NCI-H2227 treated with DMSO at 0.1 percent for 48 hours (cell line): ENCODE results near the gene MPV17L.
"Not testable (repeated sequence)": the region's sequence is repeated elsewhere in the genome, so short reads cannot be mapped to it uniquely, and the experiment has no call there.

ENCODE experiments used
- DNase-seq: peaks from one replicate; lab custom pipeline; 2025; lab: John Stamatoyannopoulos, UW

The MPV17L gene

DNA sequence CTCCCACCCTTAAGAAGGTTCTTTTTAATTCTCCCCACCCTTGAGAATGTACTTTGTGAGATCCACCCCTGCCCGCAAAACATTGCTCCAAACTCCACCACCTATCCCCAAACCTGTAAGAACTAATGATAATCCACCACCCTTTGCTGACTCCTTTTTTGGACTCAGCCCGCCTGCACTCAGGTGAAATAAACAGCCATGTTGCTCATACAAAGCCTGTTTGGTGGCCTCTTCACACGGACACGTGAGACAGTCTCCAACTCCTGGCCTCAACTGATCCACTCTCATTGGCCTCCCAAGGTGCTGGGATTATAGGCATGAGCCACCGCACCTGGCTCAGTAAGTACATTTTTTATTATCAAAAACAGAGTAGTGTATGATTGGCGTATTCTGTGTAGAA, 13.9 kb downstream of the MPV17L start:
- DNase-seq: not testable (repeated sequence)

DNA sequence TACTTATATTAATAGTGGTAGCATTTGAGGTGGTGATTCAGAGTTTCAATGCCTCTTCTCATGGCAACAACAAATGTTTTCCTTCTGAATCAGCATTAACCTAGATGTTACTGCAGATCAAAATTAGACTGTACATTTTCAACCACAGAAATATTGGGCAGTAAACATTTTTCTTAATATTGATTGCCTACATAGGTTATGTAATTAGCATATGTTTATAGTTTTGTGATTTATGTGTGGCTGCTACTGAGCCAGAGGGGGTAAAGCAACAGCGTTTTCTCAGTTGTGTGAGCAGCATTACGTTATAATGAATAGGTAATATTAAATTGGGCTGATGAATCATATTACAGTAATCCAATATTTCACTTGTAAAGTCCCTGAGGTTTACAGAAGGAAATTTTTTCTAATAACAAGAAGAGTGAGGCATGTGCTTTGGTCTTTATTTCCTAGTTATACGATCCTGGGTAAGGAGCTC, 20.0 kb downstream of the MPV17L start:
- DNase-seq: no peak

DNA sequence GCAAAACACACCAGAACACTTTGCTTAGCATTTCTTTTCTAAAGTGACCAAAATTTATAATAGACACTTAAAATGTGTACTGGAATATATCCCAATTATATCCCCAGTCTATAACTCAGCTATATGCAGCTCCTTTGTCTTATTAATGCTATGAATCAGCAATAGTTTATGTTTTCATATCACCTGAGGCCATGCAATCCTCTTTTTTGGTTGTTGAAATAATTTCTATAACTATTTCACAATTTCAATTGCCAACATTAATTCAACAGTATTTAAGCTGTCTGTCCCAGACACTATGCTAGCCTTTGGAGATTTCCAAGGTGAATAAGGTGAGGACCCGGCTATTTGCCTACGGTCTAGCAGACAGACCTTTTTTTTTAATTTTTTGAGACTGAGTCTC, 21.6 kb downstream of the MPV17L start:
- no peak for DNase-seq

DNA sequence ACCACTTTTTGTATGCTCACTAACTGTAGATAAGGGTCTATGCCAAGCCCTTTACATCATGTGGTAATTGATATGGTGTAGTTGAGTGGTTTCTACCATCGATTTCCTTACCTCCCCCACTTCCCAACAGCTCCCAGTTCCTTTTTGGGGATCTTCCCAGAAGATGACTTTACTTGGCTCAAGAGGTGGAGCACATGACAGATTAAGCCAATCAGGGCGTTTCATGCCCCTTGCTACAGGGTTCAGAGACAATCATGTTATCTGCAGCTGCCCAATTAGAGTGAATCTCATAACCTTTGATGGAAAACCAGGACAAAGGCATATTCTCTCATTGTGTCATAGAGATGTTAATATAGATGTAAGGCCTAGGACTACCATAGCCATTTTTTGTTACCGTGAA, 22.7 kb downstream of the MPV17L start:
- no peak for DNase-seq

DNA sequence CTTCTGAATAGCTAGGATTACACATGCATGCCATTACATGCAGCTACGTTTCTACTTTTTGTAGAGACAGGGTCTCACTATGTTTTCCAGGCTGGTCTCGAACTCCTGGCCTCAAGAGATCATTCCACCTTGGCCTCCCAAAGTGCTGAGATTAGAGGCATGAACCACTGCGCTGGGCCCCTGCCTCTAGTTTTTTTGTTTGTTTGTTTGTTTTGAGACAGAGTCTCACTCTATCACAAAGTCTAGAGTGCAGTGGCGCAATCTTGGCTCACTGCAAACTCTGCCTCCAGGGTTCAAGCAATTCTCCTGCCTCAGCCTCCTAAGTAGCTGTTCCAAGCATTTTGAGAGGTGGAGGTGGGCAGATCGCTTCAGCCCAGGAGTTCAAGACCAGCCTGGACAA, 26.1 kb downstream of the MPV17L start:
- DNase-seq: not testable (repeated sequence)

DNA sequence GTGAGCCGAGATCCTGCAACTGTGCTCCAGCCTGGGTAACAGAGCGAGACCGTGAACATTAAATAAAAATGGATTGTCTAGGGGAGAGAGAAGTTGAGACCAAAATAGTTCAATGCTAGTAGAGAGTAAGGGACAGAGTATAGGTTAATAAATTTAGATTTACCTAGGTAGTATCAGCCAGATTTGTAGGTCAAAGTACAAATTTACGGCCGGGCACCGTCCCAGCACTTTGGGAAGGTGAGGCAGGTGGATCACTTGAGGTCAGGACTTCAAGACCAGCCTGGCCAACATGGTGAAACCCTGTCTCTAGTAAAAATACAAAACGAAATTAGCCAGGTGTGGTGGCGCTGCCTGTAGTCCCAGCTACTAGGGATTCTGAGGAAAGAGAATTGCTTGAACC, 26.7 kb downstream of the MPV17L start:
- DNase-seq: no peak

DNA sequence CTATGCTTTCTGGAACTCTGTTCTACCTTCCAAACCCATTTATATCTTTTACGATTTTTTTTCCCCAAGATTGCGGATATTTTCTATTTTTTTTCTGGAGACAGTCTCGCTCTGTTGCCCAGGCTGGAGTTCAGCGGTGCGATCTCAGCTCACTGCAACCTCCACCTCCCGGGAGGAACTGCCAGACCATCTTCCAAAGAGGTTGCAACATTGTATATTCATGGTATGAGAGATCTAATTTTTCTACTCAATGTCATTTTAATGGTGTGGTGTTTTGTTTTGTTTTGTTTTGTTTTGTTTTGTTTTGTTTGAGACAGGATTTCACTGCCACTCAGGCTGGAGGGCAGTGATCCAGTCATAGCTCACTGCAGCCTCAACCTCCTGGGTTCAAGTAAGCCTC, 30.3 kb downstream of the MPV17L start:
- no peak for DNase-seq

DNA sequence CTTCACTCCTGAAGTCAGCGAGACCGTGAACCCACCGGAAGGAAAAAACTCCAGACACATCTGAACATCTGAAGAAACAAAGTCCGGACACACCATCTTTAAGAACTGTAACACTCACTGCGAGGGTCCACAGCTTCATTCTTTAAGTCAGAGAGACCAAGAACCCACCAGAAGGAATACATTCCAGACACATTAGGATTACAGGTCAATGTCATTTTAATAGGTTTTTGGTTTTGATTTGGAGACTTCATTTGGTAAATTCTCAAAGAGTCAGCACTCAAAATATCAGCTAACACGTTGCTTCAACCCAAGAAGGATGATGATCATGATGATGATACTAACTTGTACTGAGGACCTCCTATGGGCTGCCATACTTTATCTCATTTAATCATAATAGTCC, 31.2 kb downstream of the MPV17L start:
- DNase-seq: no peak

DNA sequence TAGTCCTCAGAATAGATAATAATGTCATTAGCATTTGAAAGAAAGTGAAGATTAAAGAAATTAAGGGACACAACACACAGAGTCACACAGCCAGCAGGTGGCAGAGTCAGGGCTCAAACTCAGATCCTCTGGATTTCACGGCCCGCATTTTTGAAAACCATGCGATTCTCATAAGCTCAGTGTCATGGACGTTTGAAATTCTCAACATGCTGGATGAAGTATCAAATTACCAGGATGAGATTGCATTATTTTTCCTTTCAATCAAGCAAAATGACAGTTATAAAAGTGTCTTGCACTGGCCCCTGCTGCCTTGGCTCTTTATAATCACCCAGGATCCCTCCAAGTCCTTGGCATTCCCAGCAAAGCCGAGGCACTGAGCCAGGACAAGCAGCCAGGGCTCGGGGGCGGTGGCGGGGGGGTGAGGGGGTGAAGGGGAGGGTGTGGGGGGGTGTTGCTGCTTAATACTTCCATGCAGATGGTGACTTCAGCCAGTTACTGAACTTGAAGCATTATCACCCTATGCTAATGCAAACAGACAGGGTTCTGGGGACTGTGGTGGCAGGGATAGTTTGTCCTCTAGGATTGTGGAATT, 32.2 kb downstream of the MPV17L start:
- DNase-seq: peak; percentile 19

DNA sequence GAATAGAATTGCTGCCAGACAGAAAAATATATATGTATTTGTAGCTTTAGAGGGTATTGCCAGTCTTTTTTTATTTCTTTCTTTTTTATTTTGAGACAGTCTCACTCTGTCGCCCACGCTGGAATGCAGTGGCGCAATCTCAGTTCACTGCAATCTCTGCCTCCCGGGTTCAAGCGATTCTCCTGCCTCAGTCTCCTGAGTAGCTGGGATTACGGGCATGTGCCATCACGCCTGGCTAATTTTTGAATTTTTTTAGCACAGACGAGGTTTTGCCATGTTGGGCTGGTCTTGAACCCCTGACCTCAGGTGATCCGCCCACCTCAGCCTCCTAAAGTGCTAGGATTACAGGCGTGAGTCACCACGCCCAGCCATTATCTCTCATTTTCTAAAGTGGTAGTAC, 35.3 kb downstream of the MPV17L start:
- DNase-seq: not testable (repeated sequence)

DNA sequence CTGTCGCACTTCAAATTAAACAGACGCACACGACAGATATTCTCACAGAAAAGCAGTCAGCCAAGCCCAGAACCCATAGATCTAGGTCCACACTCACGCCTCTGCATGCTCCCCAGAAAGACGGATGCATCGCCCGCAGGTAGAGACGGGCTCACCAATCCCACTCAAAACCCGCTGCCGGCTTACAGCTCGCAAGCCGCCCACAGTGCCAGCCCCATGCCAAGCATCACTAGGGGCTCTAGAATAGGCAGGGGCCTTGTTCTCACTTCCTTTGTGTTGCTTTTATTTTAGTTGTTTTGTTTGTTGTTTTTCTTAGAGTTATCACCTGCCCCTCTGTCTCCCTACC, 38.5 kb downstream of the MPV17L start:
- no peak for DNase-seq

DNA sequence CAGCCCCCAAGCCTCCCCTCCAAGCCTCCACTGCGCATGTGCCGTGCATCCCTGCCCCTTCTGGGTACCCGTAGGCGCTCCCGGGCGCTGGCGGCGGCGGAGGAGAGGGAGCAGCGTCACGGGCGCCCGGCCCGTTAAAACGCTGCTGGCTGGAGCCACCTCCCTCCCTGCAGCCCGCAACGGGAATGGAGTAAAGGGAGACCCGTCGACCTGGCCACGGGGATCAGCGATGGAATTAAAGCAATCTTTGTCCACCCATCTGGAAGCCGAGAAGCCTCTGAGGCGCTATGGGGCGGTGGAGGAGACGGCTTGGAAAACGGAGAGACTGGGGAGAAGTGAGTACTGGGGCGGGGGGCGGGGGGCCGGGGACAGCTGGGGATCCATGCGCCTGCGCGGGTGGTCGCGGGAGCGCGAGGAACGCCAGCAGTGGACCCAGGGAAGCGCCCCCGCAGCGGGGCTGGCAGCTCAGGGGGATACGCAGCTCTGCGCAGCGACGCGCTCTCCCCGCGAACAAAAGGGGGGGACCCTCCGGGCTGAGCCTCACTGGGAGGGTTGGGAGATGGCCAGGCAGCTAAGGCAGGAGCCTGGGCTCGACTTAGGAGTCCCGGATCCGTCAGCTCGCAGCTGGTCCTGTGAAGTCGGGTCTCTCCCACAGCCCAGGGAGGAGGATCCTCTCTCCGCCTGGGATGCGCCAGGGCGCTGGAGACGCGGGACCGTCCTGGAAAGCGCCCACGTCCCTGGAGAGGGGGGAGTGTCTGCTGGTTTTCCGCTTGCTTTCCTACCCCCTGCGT, 39.1 kb downstream of the MPV17L start, which contains the start of gene BMERB1:
Gene BMERB1 (plus strand): TSS at position 164 of the 791 bp plus-strand sequence. CDS start 66 bp downstream, at position 230.
- DNase-seq: peak; percentile 77

DNA sequence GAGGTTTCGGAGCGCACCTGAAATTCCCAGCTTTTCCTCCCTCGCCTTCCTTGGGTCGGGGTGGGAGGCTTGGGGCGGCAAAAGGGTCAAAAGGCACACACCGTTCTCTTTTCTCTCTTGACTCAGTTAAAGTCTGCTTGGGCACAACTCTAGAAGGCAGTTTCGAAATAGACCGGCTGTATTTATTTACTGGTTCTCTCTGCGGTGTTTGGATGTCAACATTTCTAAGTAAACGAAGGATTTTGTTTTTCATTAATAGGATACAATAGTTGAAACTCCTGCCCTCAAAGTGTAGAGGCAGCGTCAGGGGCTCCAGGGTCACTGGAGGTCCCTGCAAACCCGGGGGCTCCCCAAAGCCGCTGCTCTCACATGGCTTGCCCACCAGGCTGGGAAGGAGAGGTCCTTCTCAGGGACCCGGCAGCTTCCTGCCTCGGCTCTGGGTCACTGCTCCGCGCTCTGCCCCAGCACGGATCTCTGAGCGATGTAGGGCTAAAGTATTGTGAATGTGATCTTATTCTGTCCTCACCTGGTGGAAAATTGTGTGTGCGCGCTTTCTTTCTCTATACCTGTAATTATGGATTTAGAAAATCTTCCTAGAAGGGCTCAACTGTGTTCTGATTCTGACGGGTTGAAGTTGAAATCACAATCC, 39.8 kb downstream of the MPV17L start:
- no peak for DNase-seq

DNA sequence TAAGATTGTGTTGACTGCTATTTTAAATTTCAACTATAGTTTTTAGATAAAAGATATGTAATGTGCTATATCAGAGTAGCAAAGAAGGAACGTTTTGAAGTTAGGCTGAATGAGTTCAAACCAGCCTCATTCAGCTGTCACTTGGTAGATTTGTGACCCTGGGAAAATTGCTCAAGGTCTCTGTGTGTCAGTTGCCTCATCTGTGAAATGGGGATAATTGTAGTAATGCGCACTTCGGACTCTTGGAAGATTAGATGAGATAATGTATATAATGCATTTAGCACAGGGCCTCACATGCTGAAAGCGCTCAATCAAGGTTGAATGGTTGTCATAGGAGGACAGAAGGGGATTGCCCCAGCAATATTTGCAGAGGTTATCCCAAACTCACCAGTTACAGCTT, 43.5 kb downstream of the MPV17L start:
- no peak for DNase-seq

DNA sequence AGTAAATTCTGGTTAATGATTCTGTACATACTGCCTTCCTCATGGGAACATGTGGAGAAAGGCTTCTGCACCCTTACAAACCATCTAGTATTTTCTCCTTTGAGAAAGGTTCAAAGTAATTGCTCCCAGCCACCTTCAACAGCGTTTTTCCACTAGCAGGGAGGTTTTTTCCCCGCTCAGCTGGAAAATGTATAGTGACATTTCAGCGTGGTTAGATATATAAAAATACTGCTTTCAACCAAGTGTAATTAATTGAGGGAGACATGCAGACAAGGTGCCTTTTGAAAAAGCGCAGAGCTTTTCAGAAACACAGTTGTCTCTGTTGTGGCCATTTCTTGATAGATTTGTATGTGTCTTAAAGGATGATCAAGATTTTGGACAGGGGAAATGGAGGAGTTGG, 44.0 kb downstream of the MPV17L start:
- no peak for DNase-seq

DNA sequence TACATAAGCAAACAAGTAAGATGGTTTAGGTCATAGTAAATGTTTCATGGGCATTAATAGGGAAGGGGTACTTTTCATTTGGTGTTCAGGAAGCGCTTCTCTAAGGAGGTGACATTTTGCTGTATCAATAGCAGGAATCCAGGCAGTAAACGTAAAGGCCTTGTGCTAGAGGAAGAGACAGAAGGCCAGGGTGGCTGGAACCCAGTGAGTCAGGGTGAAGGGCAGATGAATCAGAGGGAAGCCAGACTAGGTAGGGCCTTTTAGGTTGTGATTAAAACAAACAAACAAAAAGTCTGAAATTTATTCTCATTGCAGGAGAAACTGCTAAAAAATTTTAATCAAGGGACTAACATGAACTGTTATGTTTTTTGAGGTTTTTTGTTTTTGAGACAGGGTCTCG, 45.3 kb downstream of the MPV17L start:
- DNase-seq: no peak

DNA sequence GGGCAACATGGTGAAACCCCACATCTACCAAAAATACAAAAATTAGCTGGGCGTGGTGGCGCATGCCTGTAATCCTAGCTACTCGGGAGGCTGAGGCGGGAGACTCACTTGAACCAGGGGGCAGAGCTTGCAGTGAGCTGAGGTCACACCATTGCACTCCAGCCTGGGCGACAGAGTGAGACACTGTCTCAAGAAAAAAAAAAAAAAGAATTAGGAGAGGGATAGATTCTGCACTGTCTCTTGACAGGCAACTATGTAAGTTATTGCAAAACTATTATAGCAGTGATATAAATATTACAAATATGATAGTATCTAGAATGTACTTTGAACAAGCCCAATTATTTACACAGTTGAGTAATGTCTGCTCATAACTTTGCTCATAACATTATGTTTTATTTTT, 46.6 kb downstream of the MPV17L start:
- DNase-seq: not testable (repeated sequence)

DNA sequence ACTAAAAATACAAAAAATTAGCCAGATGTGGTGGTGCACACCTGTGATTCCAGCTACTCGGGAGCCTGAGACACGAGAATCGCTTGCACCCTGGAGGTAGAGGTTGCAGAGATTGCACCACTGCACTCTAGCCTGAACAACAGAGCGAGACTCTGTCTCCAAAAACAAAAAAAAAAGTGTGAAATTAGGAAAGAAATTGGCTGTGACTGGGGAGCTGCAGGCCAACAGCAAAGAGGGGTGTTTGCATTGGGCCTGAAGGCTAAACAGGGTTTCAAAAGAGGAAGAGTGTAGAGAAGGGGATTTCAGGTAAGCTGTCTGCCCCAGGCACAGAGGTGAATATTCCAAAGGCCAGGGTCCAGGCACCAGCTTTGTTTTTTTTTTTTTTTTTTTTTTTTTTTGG, 48.2 kb downstream of the MPV17L start:
- DNase-seq: no peak

DNA sequence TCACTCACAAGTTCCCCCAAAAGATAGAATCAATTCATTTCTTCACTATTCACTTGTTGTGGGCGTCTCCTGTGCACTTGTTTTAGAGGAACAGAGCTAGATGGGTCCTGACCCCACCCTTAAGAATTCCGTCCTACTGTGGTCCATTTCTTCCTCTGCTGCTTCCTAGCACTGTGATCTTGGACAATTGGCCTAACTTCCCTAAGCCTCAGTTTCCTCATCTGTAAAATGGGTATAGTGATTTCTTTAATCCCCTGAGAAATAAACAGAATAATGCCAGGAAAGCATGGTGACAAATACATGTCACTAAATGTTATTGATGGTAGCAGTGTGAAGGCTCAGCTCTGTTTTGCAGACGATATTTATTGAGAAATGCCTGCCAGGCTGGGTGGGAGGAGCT, 48.7 kb downstream of the MPV17L start:
- no peak for DNase-seq

DNA sequence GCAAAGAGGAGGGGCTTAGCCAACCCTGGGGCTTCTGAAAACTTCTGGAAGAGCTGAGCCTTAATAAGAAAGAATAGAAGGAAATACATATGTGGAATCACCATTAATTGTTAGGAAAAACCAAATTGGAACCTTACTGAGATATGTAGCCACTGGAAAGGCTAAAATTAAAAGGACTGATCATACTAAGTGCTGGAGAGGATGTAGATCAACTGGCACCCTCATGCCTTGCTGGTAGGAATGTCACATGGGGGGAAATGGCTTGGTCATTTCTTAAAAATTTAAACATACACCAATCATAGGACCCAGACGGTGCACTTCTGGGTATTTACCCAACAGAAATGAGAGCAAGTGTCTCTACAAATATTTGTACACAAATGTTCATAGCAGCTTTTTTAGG, 49.9 kb downstream of the MPV17L start:
- no peak for DNase-seq

DNA sequence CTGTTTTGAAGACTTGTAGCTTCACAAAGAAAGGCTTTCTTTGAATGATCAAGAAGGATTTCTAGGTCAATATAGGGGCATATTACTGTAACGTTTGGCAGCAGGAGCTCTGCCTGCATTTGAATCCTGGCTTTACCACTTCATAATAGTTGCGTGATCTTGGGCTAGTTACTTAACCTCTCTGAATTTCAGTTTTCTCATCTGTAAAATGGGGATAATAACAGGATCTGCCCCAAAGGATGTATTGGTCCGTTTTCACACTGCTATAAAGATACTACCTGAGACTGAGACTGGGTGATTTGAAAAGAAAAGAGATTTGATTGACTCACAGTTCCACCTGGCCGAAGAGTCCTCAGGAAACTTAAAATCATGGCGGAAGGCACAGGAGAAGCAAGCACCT, 51.3 kb downstream of the MPV17L start:
- DNase-seq: no peak

DNA sequence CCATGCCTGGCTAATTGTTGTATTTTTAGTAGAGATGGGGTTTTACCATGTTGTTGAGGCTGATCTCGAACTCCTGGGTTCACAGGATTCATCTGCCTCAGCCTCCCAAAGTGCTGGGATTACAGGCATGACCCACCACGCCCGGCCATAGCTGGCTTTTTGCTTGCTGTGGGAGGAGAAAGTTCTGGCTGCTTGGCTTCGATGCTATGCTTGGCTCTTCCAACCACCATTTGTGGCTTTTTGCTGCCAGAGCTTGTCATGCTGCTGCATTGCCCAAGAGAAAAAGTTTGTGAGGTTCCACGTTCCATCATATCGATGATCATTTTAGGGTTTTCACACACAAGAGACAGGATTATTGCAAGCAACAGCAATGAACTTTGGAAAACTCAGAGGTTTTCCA, 55.1 kb downstream of the MPV17L start:
- no peak for DNase-seq

DNA sequence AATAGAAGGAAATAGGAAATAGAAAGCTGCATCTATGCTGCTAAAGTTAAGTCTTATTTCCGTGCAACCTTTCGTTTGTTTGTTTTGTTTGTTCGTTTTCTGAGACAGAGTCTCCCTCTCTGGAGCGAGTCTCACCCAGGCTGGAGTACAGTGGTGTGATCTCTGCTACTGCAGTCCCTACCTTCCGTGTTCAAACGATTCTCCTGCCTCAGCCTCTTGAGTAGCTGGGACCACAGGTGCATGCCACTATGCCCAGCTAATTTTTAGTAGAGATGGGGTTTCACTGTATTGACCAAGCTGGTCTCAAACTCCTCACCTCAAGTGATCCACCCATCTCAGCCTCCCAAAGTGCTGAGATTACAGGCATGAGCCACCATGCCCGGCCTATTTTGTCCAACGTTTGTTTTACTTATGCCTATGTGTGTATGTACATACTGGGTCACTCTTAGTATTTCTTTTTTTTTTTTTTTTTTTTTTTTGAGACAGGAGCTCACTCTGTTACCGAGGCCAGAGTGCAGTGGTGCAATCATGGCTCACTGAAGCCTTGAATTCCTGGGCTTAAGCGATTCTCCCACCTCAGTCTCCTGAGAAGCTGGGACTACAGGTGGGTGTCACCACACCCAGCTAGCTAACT, 55.7 kb downstream of the MPV17L start:
- no peak for DNase-seq
